ENCODE measurements around the gene GALNS.

DNA sequence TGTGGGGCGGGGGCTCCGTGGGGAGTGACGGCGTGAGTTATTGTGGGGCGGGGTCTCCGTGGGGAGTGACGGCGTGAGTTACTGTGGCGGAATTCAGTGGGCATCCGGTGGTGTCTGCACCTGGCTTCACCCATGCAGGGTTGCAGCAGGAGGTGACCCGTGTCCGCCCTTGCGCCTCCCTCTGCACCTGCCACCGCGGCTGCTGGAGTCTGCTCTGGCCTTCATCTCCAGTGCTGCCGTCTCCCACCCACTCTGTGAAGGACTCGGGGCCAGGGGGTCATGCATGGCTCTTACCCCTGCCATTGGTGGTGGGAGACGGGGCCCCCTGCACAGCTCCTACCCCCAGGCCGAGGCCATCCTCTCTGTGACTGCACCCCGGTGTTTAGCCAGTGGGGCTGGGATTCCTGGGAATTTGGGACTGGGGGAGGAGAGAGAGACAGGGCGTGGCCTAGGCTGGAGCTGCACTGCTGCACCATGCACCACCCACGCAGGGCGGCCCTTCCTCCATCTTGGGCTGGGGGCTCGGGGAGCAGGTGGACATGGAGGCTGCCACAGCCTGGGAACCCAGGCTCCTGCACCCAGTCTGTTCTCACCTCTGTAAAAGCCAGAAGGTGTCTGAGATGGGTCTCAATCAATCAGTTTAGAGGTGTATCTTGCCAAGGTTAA, 11.0 kb upstream of the GALNS start:
- TF ChIP-seq, protein P1, sequence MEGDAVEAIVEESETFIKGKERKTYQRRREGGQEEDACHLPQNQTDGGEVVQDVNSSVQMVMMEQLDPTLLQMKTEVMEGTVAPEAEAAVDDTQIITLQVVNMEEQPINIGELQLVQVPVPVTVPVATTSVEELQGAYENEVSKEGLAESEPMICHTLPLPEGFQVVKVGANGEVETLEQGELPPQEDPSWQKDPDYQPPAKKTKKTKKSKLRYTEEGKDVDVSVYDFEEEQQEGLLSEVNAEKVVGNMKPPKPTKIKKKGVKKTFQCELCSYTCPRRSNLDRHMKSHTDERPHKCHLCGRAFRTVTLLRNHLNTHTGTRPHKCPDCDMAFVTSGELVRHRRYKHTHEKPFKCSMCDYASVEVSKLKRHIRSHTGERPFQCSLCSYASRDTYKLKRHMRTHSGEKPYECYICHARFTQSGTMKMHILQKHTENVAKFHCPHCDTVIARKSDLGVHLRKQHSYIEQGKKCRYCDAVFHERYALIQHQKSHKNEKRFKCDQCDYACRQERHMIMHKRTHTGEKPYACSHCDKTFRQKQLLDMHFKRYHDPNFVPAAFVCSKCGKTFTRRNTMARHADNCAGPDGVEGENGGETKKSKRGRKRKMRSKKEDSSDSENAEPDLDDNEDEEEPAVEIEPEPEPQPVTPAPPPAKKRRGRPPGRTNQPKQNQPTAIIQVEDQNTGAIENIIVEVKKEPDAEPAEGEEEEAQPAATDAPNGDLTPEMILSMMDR (IDR thresholded peaks at IDR 0.05; ENCODE audit: borderline replicate concordance, extremely low read depth, low read length, poor library complexity, severe bottlenecking) = no peak
- no peak for TF ChIP-seq EZH2 (IDR thresholded peaks at IDR 0.05; ENCODE audit: borderline replicate concordance, low read depth, low read length, severe bottlenecking)

All from DND-41 (cell line).